Activated B cell treated with CpG ODN at 0.5 μM for 24 hours (primary cell): ENCODE results near the gene PLCL2. TPM values are rescaled to one million over a fixed set of nuclear protein-coding genes. Genes with fewer than 3 reads are reported as not detected.
"Not testable (repeated sequence)": the region's sequence is repeated elsewhere in the genome, so short reads cannot be mapped to it uniquely, and the experiment has no call there.

Experiments used
- ATAC-seq: fragments of 200-7000 bp; cut with Tn5 transposase; one replicate; pipeline ENCODE4 v1.10.0; 2021; ENCODE audit warnings: low read depth, mild to moderate bottlenecking, moderate library complexity
- CTCF ChIA-PET: fragments of 350-600 bp; sonication (Branson Sonifier 250); formaldehyde crosslinking; loops from one replicate; lab custom pipeline; 2021; ENCODE audit warnings: antibody characterized with exemption; lab: Charles Lee
- POLR2A ChIA-PET: fragments of 350-600 bp; sonication (Branson Sonifier 250); formaldehyde crosslinking; loops from one replicate; lab custom pipeline; 2021; ENCODE audit warnings: antibody characterized with exemption; lab: Charles Lee
- DNase-seq: peaks from one replicate; pipeline ENCODE4 v3.0.0; 2022
- H3K27ac Mint-ChIP-seq: one replicate; pipeline ENCODE4 v1.8.0; 2020; ENCODE audit warnings: mixed read lengths
- H3K27me3 Mint-ChIP-seq: one replicate; pipeline ENCODE4 v1.8.0; 2021; ENCODE audit warnings: mixed read lengths
- H3K36me3 Mint-ChIP-seq: one replicate; pipeline ENCODE4 v1.8.0; 2021; ENCODE audit warnings: low read depth, mixed read lengths
- H3K4me1 Mint-ChIP-seq: one replicate; pipeline ENCODE4 v1.8.0; 2021; ENCODE audit warnings: mixed read lengths
- H3K4me3 Mint-ChIP-seq: one replicate; pipeline ENCODE4 v1.8.0; 2020; ENCODE audit warnings: mild to moderate bottlenecking, mixed read lengths
- H3K9me3 Mint-ChIP-seq: one replicate; pipeline ENCODE4 v1.8.0; 2020; ENCODE audit warnings: mixed read lengths
- CTCF ChIP-seq: fragments of 200-600 bp; IDR thresholded peaks from one replicate; pipeline ENCODE4 v1.8.0; 2022; ENCODE audit warnings: antibody characterized with exemption, mild to moderate bottlenecking
- intact Hi-C: fragments of 100-400 bp; cut with micrococcal nuclease; formaldehyde crosslinking; loops from one replicate; pipeline ENCODE4 v1.15.1; 2024
- total RNA-seq: library from RNA; stranded (reverse); gene quantifications from 2 replicates; pipeline ENCODE4 v1.2.3, GENCODE V29; 2022

The PLCL2 gene
- total RNA-seq, 1 donor from 2014 or later, result 40.0 TPM

- Mint-ChIP-seq H3K27me3 (no peaks in the 10 kb centered on the region), H3K4me1 (no peaks in the 10 kb centered on the region), H3K27ac (no peak overlapping the region), H3K36me3 (no peaks in the 10 kb centered on the region), H3K9me3 (no peaks in the 10 kb centered on the region), H3K4me3 (no peak overlapping the region)
- CTCF ChIA-PET, result no interaction called here
- intact Hi-C loops, result no loop called here
- ATAC-seq, result no peak
- DNase-seq, result no peak
- TF ChIP-seq CTCF, result no peak
- POLR2A ChIA-PET, result no interaction called here
These were observed 235.4 kb downstream of the PLCL2 start for GRCh38 chr3:17120115-17120514.

GRCh38 chr3:17121336-17121735, 236.6 kb downstream of the PLCL2 start:
- DNase-seq (no peak), ATAC-seq (no peak)
- Mint-ChIP-seq H3K36me3 (no peaks in the 10 kb centered on the region), H3K27me3 (no peaks in the 10 kb centered on the region), H3K27ac (no peak overlapping the region), H3K4me1 (no peaks in the 10 kb centered on the region), H3K4me3 (no peak overlapping the region), H3K9me3 (no peaks in the 10 kb centered on the region)
- CTCF ChIA-PET, result no interaction called here
- POLR2A ChIA-PET, result no interaction called here
- TF ChIP-seq CTCF, result no peak
- intact Hi-C loops, result no loop called here

GRCh38 chr3:17122758-17123157, 238.0 kb downstream of the PLCL2 start:
- DNase-seq (no peak), ATAC-seq (no peak)
- H3K36me3 Mint-ChIP-seq, result no peaks in the 10 kb centered on the region
- H3K27me3 Mint-ChIP-seq, result no peaks in the 10 kb centered on the region
- no peak overlapping the region for H3K4me3 Mint-ChIP-seq
- H3K27ac Mint-ChIP-seq, result no peak overlapping the region
- no peak for TF ChIP-seq CTCF
- ChIA-PET CTCF (no interaction called here), POLR2A (no interaction called here)
- intact Hi-C loops, result no loop called here
- H3K4me1 Mint-ChIP-seq, result no peaks in the 10 kb centered on the region
- H3K9me3 Mint-ChIP-seq, result peaks cover 6% of the 10 kb centered on the region

- Mint-ChIP-seq H3K4me1 (no peaks in the 10 kb centered on the region), H3K4me3 (no peak overlapping the region), H3K27me3 (no peaks in the 10 kb centered on the region), H3K36me3 (no peaks in the 10 kb centered on the region), H3K27ac (no peak overlapping the region), H3K9me3 (peaks cover 10% of the 10 kb centered on the region)
- ChIA-PET CTCF (no interaction called here), POLR2A (no interaction called here)
- no peak for TF ChIP-seq CTCF
- no peak for DNase-seq
- intact Hi-C loops, result no loop called here
- no peak for ATAC-seq
These were observed 241.1 kb downstream of the PLCL2 start for GRCh38 chr3:17125738-17126442.

DNA sequence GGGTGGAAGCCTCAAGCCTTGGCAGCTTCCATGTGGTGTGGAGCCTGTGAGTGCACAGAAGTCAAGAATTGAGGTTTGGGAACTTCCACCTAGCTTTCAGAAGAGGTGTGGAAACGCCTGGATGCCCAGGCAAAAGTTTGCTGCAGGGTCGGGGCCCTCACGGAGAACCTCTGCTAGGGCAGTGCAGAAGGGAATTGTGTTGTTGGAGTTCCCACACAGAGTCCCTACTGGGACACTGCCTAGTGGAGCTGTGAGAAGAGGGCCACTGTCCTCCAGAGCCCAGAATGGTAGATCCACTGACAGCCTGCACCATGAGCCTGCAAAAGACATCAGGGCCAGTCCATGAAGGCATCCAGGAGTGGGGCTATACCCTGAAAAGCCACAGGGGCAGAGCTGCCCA, 243.9 kb downstream of the PLCL2 start:
- POLR2A ChIA-PET, CTCF ChIA-PET, intact Hi-C loops, ATAC-seq, DNase-seq, H3K4me1 Mint-ChIP-seq, H3K27ac Mint-ChIP-seq, H3K27me3 Mint-ChIP-seq, H3K36me3 Mint-ChIP-seq, H3K4me3 Mint-ChIP-seq: not testable (repeated sequence)
- H3K9me3 Mint-ChIP-seq, result peaks cover 10% of the 10 kb centered on the region

DNA sequence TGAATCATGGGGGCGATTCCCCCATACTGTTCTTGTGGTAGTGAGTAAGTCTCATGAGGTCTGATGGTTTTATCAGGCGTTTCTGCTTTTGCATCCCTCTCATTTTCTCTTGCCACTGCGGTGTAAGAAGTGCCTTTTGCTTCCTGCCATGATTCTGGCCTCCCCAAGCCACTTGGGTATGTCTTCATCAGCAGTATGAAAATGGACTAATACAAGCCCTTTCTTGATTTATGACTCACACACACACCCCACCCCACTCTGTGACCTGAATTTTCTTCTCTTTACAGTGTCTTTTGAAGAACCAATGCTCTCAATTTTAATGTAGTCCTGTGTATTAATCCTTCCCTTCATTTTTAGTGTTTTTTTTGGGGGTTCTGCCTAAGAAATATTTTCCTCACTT, 244.8 kb downstream of the PLCL2 start:
- ATAC-seq, result no peak
- Mint-ChIP-seq H3K27ac (no peak overlapping the region), H3K36me3 (no peaks in the 10 kb centered on the region), H3K4me3 (no peak overlapping the region), H3K9me3 (peaks cover 10% of the 10 kb centered on the region), H3K27me3 (no peaks in the 10 kb centered on the region), H3K4me1 (no peaks in the 10 kb centered on the region)
- intact Hi-C loops, result no loop called here
- DNase-seq, result no peak
- no peak for TF ChIP-seq CTCF
- POLR2A ChIA-PET, result no interaction called here
- CTCF ChIA-PET, result no interaction called here
